ENCODE data around the gene CDC42BPB. TPM values are rescaled to one million over a fixed set of nuclear protein-coding genes. Genes with fewer than 3 reads are reported as not detected.
A peak's percentile ranks its signal among the peaks of the same experiment; 100 is the strongest.
"Not testable (repeated sequence)": the region's sequence is repeated elsewhere in the genome, so short reads cannot be mapped to it uniquely, and the experiment has no call there.

Gene CDC42BPB
- total RNA-seq, 2 experiments from 2014 or later = 0.35 to 0.56 TPM

GRCh38 chr14:102896735-102897134 lies 160.6 kb downstream of the CDC42BPB start:
- ATAC-seq; DNase-seq; H3K27ac Mint-ChIP-seq; H3K4me3 Mint-ChIP-seq; H3K27me3 Mint-ChIP-seq; H3K9me3 Mint-ChIP-seq (ENCODE audit: low read depth): not testable (repeated sequence)
- peaks cover 30% of the 10 kb centered on the region for H3K36me3 Mint-ChIP-seq
- CTCF ChIA-PET = interaction anchor here (1.1 to 1.5 kb wide), 3 partner anchors 21 to 203 kb away, joined by 3 read pairs; no protein-coding TSS in a partner anchor
- peaks cover 17% of the 10 kb centered on the region for H3K4me1 Mint-ChIP-seq

GRCh38 chr14:102893452-102893851 lies 163.9 kb downstream of the CDC42BPB start:
- CTCF ChIA-PET = interaction anchor here (0.6 to 1.1 kb wide), 2 partner anchors 119 to 806 kb away, joined by 3 to 4 read pairs; no protein-coding TSS in a partner anchor
- H3K27me3 Mint-ChIP-seq = no peaks in the 10 kb centered on the region
- H3K27ac Mint-ChIP-seq = no peak overlapping the region
- H3K4me1 Mint-ChIP-seq = peaks cover 3% of the 10 kb centered on the region
- H3K36me3 Mint-ChIP-seq = peaks cover 26% of the 10 kb centered on the region
- no peak for DNase-seq
- no peak for ATAC-seq
- no peak overlapping the region for H3K4me3 Mint-ChIP-seq
- no peaks in the 10 kb centered on the region for H3K9me3 Mint-ChIP-seq (ENCODE audit: low read depth)

- CTCF ChIA-PET = interaction anchor here (1.1 kb wide), 1 partner anchor 118 kb away, joined by 3 read pairs; no protein-coding TSS in a partner anchor
- Mint-ChIP-seq H3K9me3 (ENCODE audit: low read depth) (no peaks in the 10 kb centered on the region), H3K4me3 (no peak overlapping the region), H3K27ac (no peak overlapping the region), H3K36me3 (peaks cover 27% of the 10 kb centered on the region), H3K27me3 (no peaks in the 10 kb centered on the region), H3K4me1 (no peaks in the 10 kb centered on the region)
- DNase-seq = no peak
- ATAC-seq = no peak
These were observed 164.7 kb downstream of the CDC42BPB start for GRCh38 chr14:102892651-102893050.

GRCh38 chr14:102891556-102891955 lies 165.8 kb downstream of the CDC42BPB start:
- H3K27ac Mint-ChIP-seq = no peak overlapping the region
- H3K9me3 Mint-ChIP-seq (ENCODE audit: low read depth) = no peaks in the 10 kb centered on the region
- H3K27me3 Mint-ChIP-seq = no peaks in the 10 kb centered on the region
- DNase-seq = no peak
- H3K4me3 Mint-ChIP-seq = no peak overlapping the region
- H3K4me1 Mint-ChIP-seq = no peaks in the 10 kb centered on the region
- ATAC-seq = no peak
- CTCF ChIA-PET = interaction anchor here (0.8 to 1.0 kb wide), 2 partner anchors 14 to 197 kb away, joined by 3 read pairs; no protein-coding TSS in a partner anchor
- H3K36me3 Mint-ChIP-seq = peaks cover 27% of the 10 kb centered on the region

GRCh38 chr14:102891111-102891510 lies 166.2 kb downstream of the CDC42BPB start:
- Mint-ChIP-seq H3K9me3 (ENCODE audit: low read depth) (no peaks in the 10 kb centered on the region), H3K27me3 (no peaks in the 10 kb centered on the region), H3K36me3 (peaks cover 31% of the 10 kb centered on the region), H3K4me3 (no peak overlapping the region), H3K27ac (no peak overlapping the region), H3K4me1 (no peaks in the 10 kb centered on the region)
- ATAC-seq (no peak), DNase-seq (no peak)
- CTCF ChIA-PET = interaction anchor here (0.8 to 1.0 kb wide), 2 partner anchors 13 to 197 kb away, joined by 3 read pairs; no protein-coding TSS in a partner anchor

- Mint-ChIP-seq H3K9me3 (ENCODE audit: low read depth) (no peaks in the 10 kb centered on the region), H3K27me3 (no peaks in the 10 kb centered on the region), H3K27ac (no peak overlapping the region), H3K4me3 (no peak overlapping the region), H3K36me3 (peaks cover 23% of the 10 kb centered on the region), H3K4me1 (no peaks in the 10 kb centered on the region)
- ATAC-seq = no peak
- no peak for DNase-seq
- CTCF ChIA-PET = no interaction called here
These were observed 167.7 kb downstream of the CDC42BPB start for GRCh38 chr14:102889615-102890014.

GRCh38 chr14:102888748-102889147 lies 168.6 kb downstream of the CDC42BPB start:
- Mint-ChIP-seq H3K36me3 (peaks cover 27% of the 10 kb centered on the region), H3K27me3 (no peaks in the 10 kb centered on the region), H3K9me3 (ENCODE audit: low read depth) (no peaks in the 10 kb centered on the region), H3K4me3 (no peak overlapping the region), H3K4me1 (no peaks in the 10 kb centered on the region), H3K27ac (no peak overlapping the region)
- CTCF ChIA-PET = no interaction called here
- DNase-seq (no peak), ATAC-seq (no peak)

- DNase-seq (no peak), ATAC-seq (no peak)
- Mint-ChIP-seq H3K27ac (no peak overlapping the region), H3K4me1 (peaks cover 17% of the 10 kb centered on the region), H3K9me3 (ENCODE audit: low read depth) (no peaks in the 10 kb centered on the region), H3K27me3 (no peaks in the 10 kb centered on the region), H3K4me3 (no peak overlapping the region), H3K36me3 (peaks cover 33% of the 10 kb centered on the region)
- CTCF ChIA-PET = no interaction called here
These were observed 171.5 kb downstream of the CDC42BPB start for GRCh38 chr14:102885737-102886447.

GRCh38 chr14:102883554-102883953 lies 173.8 kb downstream of the CDC42BPB start:
- ATAC-seq = no peak
- CTCF ChIA-PET = no interaction called here
- Mint-ChIP-seq H3K4me1 (peaks cover 20% of the 10 kb centered on the region), H3K36me3 (peaks cover 36% of the 10 kb centered on the region), H3K4me3 (no peak overlapping the region), H3K27me3 (no peaks in the 10 kb centered on the region), H3K27ac (no peak overlapping the region), H3K9me3 (ENCODE audit: low read depth) (no peaks in the 10 kb centered on the region)
- no peak for DNase-seq

GRCh38 chr14:102883089-102883541 lies 174.2 kb downstream of the CDC42BPB start:
- H3K27me3 Mint-ChIP-seq = no peaks in the 10 kb centered on the region
- peaks cover 20% of the 10 kb centered on the region for H3K4me1 Mint-ChIP-seq
- ATAC-seq (peak; percentile 56), DNase-seq (no peak)
- no peak overlapping the region for H3K4me3 Mint-ChIP-seq
- CTCF ChIA-PET = no interaction called here
- no peaks in the 10 kb centered on the region for H3K9me3 Mint-ChIP-seq (ENCODE audit: low read depth)
- peaks cover 36% of the 10 kb centered on the region for H3K36me3 Mint-ChIP-seq
- peak overlapping the region; percentile 38 for H3K27ac Mint-ChIP-seq

Other genes with a start within 250 kb of the CDC42BPB start
- gene AMN, start 134.9 kb downstream of the CDC42BPB start, total RNA-seq = under 1 TPM; 0.35 to 0.53 TPM
- gene LBHD2, start 26.7 kb upstream of the CDC42BPB start, total RNA-seq = not detected
- not detected for gene EXOC3L4, start 37.2 kb upstream of the CDC42BPB start, total RNA-seq
- 1 to 10 TPM in 1 of 2 experiments, not detected in 1; 2.1 TPM for gene TNFAIP2, start 65.9 kb upstream of the CDC42BPB start, total RNA-seq

Data from activated CD8-positive, alpha-beta memory T cell treated with anti-CD3 and anti-CD28 coated beads, Interleukin-2, amount 10 ng/mL, durations not matched to agents 7 days and 5 days (primary cell).